HG03558 (cell line): ENCODE measurements around the gene DERA.
"Not testable (repeated sequence)": the region's sequence is repeated elsewhere in the genome, so short reads cannot be mapped to it uniquely, and the experiment has no call there.

ENCODE experiments used
- ATAC-seq: cut with Tn5 transposase; IDR thresholded peaks from one replicate; pipeline ENCODE4 v1.9.1; 2021; ENCODE audit warnings: moderate number of reproducible peaks; ENCODE audit not compliant: unreplicated experiment; ENCODE audit errors: extremely low read depth

DERA gene

GRCh38 chr12:15910864-15911721 is at the start of gene DERA:
Gene DERA, plus strand, starts transcription at chr12:15911332. Its CDS starts 52 bp downstream, at chr12:15911384.
- peak; percentile 84 for ATAC-seq

GRCh38 chr12:15861404-15861803 is 49.7 kb upstream of the DERA start:
- no peak for ATAC-seq

DNA sequence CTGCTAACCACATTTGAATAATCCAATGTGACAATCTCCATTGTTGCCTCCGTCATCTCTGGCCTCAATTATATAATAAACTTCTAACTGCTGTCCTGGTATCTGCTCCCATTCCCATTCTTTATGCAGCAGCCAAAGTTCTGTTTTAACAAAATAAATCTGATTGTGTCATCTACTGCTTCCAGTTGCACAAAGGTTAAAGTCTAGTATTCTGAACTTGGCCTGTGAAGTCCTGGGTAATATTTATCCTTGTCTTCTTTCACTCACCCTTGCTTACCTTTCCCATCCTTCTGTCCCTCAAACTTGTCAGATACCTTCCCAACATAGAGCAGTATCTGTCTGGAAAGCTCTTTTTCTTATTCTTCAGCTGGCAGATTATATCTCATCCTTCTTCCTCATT is 48.3 kb upstream of the DERA start:
- no peak for ATAC-seq

DNA sequence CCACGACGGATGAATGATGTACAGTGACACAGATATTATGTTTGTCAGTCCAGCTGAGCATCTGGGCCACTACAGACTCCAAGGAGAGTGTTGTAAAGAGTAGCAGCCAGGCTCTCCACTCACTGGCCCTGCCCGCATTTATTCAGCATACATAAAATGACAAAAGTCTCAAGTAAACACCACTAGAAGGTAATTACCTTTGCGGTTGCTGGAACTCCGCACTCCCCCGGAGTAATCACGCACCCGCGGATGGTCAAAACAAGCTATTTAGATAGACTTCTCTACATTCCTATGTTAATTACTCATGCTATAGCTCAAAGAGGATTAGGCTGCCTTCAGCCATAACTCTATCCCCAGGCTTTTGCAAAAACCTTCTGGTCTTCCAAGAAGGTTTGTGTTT is 47.8 kb upstream of the DERA start:
- no peak for ATAC-seq

DNA sequence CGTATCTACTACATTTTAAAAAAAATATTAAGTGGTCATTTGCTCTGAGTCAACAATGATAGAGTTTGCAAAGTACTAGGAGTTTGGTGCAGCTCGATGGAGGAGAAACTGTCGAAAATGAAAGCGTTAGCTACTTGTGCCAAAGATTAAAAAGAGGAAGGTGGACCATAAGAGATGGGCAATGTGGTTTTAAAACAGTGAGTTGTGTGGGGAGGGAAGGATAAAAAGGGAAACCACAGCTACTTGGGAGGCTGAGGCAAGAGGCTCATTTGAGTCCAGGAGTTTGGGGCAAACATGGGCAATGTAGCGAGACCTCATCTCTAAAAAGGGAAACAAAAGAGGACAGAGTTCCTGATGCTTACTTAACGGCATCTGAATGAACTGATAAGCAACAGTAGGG is 47.1 kb upstream of the DERA start:
- peak; percentile 72 for ATAC-seq

DNA sequence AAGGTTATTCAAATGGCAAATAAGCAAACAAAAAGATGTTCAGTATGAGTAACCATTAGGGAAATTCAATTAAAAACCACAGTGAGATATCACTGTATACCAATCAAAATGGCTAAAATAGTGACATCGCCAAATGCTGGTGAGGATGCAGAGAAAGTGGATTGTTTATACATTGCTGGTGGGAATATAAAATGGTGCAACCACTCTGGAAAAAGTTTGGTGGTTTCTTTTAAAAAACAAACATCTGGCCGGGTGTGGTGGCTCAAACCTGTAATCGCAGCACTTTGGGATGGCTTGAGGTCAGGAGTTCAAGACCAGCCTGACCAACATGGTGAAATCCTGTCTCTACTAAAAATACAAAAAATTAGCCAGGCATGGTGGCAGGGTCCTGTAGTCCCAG is 42.9 kb upstream of the DERA start:
- no peak for ATAC-seq

GRCh38 chr12:15873556-15873955 is 37.6 kb upstream of the DERA start:
- no peak for ATAC-seq

DNA sequence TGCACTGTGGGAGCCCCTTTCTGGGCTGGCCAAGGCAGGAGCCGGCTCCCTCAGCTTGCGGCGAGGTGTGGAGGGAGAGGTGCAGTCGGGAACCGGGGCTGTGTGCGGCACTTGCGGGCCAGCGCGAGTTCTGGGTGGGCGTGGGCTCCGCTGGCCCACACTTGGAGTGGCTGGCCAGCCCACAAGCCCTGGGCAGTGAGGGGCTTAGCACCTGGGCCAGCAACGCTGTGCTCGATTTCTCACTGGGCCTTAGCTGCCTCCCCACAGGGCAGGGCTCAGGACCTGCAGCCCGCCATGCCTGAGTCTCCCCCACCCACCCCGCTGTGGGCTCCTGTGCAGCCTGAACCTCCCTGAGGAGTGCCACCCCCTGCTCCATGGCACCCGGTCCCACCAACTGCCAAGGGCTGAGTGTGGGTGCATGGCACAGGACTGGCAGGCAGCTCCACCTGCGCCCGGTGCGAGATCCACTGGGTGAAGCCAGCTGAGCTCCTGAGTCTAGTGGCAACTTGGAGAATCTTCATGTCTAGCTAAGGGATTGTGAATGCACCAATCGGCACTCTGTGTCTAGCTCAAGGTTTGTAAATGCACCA is 36.5 kb upstream of the DERA start:
- not testable (repeated sequence) for ATAC-seq

GRCh38 chr12:15875863-15876262 is 35.3 kb upstream of the DERA start:
- no peak for ATAC-seq

- no peak for ATAC-seq
Observed at GRCh38 chr12:15879413-15879812, 31.7 kb upstream of the DERA start.

GRCh38 chr12:15880721-15881120 is 30.4 kb upstream of the DERA start:
- ATAC-seq = no peak

- ATAC-seq = peak; percentile 95
Observed at GRCh38 chr12:15882118-15882971, 28.8 kb upstream of the DERA start, which contains the start of gene STRAP. Gene STRAP, plus strand, starts transcription at chr12:15882387. Its CDS starts 321 bp downstream, at chr12:15882708.

DNA sequence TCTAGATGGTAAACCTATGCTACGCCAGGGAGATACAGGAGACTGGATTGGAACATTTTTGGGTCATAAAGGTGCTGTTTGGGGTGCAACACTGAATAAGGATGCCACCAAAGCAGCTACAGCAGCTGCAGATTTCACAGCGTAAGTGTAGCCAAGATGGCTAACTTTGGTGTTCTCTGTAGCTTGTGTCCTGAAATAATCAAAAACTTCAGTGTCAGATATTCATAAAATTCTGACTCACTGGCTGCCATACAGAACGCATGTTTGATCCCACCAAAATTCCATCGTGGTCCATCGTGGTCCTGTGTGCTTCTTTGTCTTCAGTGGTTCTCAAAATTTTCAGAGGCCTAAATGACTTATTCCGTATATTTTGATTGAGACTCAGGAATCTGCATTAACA is 27.6 kb upstream of the DERA start:
- ATAC-seq = no peak

DNA sequence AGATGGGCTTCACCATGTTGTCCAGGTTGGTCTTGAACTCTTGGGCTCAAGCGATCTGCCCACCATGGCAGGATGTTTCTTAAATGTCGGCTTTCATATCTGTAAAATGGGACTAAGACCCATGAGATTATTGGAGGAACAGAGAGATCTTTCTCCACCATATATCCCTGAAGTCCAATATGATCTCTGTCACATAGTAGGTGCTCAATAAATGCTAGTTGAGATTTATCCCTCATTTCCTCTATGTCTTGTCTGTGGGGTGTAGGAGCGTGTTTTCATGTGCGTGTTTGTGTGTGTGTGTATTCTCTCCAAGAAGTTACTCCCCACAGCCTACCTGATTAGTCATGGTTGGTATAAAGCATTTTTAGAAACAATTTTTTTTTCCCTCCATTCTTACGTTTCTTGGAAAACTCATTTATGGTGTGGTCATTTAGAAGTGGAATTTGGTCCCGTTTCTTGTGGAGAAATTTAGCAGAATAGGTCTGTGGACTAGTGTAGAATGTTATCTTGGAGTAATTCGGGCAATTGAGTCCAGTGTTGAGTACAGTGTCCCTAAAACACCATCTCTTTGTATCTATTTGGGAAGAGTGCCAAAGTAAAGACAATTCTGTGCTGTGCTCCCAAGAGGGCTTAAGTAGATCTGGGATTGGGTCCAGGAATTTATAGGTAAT is 24.6 kb upstream of the DERA start:
- ATAC-seq = no peak

DNA sequence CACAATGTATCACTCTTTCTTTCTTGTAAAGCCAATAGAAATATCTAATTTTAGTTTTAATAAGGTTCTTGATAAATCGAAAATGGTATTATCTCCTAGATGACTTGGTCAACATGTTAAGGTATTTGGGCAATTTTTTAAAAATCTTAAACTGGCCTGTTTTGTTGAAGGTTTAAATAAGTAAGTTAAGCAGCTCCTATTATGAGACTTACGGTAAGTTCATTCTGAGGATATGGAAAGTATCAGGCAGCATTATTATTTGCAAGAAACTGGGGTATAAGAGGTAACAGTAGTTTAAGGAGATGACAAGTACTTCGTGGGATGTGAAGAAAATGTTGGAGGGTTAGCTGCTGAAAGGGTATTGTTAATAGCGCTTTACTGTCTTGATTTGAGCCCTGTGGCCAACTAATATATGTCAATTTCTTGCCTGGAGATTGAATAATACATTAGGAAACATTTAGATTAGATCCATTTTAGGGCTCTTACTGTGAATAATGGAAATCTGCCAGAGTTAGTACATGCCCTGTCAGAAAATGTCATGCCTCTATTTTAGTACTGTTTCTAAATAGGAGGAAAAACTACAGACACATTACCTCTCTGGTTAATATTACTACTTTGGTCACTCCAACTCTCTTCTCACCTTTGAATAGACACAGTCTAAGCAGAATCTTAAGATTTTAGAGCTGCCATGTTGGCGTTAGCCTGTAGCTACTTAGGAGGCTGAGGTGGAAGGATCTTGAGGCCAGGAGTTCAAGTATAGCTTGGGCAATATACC is 23.9 kb upstream of the DERA start:
- no peak for ATAC-seq

DNA sequence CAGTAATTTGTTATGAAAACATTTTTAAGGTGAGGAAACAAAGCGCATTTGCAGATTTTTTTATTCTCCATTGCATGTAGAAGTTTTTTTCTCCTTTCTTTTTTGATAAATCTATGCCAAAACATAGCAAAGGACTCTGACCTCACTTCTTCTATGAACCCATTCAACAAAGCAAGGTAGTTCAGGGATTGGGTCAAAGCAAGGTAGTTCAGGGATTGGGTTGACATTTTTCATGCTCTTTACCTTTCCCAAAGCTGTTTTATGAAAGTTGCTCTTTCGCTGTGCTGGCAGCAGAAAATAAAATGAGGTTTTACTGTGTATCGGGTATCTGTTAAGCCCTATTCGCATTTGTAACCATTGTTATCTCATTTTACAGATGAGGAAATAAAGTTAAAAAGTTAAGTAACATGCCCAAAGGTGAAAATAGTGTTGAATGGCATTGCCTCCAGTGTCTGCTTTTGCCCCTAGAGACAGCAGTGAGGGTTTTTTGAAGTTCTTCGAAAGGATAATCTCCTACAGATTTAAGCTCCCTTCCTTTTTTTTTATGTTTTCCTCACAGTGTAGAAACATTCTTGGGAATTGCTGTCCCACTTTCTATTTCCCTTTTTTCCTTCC is 18.4 kb upstream of the DERA start:
- ATAC-seq = no peak

DNA sequence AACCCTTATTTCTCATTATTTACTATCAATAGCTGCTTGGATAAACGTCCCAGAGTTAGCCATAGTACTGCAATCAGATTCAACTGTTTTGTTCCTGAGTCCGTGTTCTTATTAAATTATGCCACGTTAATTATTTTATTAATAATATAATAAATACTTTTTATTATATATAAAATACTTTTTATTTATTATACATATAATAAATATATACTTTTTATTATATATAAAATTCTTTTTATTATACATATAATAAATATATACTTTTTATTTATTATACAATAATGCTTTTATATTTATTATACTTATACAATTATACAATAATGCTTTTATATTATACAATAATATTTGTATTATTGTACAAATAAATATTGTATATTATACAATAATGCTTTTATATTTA is 17.9 kb upstream of the DERA start:
- ATAC-seq = no peak

- ATAC-seq = no peak
Observed at GRCh38 chr12:15896867-15897266, 14.3 kb upstream of the DERA start.

DNA sequence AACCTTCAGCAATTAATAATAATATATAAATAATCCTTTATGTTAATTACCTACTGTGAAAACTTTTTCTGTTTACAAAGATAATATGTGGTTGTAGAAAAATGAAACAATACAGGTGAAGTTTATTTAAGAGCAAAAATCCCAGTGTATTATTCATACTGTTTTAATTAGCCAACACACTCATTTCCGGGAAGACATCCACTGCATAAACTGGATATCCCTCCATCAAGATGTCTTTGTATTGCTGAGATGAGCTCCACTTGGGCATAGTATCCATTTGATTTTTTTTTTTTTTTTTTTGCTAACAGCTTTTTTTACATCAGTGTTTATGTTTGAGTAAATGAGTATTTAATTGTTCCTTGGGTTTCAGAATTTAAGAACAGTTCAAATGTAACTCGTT is 13.7 kb upstream of the DERA start:
- ATAC-seq = no peak
